Measurements from ENCODE around the gene SEC31B. TPM values are rescaled to one million over a fixed set of nuclear protein-coding genes. Genes with fewer than 3 reads are reported as not detected.

Gene SEC31B
- total and polyA plus RNA-seq, 11 donors = 1.9 to 11.5 (median 7.0) TPM

DNA sequence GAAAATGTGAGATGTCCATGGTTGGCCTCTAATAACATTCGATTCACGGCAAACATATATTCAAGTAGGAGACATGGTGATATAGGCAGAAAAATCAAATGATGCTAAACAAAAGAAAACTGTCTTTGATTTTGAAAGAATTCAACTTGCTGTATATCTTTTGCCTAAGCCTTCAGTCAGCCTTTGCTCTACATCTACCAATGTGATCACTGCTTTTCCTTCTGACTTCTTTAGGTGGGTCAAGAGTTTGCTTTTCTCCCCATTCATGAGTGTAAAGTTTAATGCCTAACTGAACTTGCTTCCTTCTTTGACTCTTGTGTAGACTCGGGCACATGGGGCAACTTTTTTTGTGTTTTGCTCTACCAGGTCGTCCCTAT, 15.7 kb upstream of the SEC31B start:
- peaks cover 3 to 32% (median 25%) of the 10 kb centered on the region in 12 donors for H3K4me1 ChIP-seq
- DNase-seq (no peak), ATAC-seq (peak in 2 of 4 donors; percentile 2 to 5)
- WGBS, 4 donors = 49 to 50% (median 49%) methylated on average over 4 of the region's 4 CpGs
- no peaks in the 10 kb centered on the region for H3K9me3 ChIP-seq
- H3K4me3 ChIP-seq = peak overlapping the region; percentile 45 to 92 (median 74)
- TF ChIP-seq POLR2A (IDR thresholded peaks at IDR 0.05) = no peak
- TF ChIP-seq, protein P1, sequence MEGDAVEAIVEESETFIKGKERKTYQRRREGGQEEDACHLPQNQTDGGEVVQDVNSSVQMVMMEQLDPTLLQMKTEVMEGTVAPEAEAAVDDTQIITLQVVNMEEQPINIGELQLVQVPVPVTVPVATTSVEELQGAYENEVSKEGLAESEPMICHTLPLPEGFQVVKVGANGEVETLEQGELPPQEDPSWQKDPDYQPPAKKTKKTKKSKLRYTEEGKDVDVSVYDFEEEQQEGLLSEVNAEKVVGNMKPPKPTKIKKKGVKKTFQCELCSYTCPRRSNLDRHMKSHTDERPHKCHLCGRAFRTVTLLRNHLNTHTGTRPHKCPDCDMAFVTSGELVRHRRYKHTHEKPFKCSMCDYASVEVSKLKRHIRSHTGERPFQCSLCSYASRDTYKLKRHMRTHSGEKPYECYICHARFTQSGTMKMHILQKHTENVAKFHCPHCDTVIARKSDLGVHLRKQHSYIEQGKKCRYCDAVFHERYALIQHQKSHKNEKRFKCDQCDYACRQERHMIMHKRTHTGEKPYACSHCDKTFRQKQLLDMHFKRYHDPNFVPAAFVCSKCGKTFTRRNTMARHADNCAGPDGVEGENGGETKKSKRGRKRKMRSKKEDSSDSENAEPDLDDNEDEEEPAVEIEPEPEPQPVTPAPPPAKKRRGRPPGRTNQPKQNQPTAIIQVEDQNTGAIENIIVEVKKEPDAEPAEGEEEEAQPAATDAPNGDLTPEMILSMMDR (IDR thresholded peaks at IDR 0.05) = no peak
- peaks cover 0 to 32% (median 26%) of the 10 kb centered on the region in 9 donors for H3K36me3 ChIP-seq
- peak overlapping the region in 11 of 12 donors; percentile 14 to 85 (median 69) for H3K27ac ChIP-seq
- no peaks in the 10 kb centered on the region for H3K27me3 ChIP-seq
- intact Hi-C loops (cut with DNase I) = no loop called here

DNA sequence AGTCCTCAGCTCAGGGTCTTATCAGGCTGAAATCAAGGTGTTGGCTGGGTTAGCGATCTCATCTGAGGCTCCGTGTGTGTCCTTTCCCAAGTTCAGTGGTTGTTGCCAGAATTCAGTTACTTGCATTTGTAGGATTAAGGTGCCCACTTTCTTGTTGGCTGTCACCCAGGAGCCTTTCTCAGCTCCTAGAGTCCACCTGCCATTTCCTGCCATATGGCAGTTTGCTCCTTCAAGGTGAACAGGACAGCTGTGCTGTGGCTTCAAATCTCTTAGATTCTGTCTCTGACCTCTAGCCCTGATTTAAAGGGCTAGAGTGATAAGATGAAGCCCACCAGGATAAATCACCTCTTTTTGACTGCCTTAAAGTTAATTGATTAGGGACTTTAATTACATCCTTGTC, 15.1 kb upstream of the SEC31B start:
- TF ChIP-seq, protein P1 (IDR thresholded peaks at IDR 0.05) = no peak
- no peak for TF ChIP-seq POLR2A (IDR thresholded peaks at IDR 0.05)
- intact Hi-C loops (cut with DNase I) = no loop called here
- Histone ChIP-seq H3K9me3 (no peaks in the 10 kb centered on the region), H3K4me3 (no peak overlapping the region), H3K27me3 (no peaks in the 10 kb centered on the region), H3K4me1 (peaks cover 3 to 36% (median 30%) of the 10 kb centered on the region in 12 donors), H3K27ac (peak overlapping the region in 2 of 12 donors; percentile 53 to 85), H3K36me3 (peaks cover 0 to 26% (median 20%) of the 10 kb centered on the region in 9 donors)
- no peak for DNase-seq
- WGBS, 4 donors = 77 to 89% (median 79%) methylated on average over 2 of the region's 2 CpGs
- no peak for ATAC-seq

DNA sequence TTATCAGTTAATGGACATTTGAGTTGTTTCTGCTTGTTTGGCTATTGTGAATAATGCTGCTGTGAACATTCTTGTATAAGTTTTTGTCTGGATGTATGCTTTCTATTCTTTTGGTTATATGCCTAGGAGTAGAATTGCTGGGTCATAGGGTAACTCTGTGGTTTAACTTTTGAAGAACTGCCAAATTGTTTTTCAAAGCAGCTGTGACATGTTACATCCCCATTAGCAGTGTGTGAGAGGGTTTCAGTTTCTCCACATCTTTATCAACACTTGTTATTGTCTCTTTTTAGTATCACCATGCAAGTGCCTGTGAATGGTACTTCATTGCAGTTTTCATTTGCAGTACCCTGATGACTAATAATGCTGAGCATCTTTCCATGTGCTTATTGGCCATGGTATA, 12.1 kb upstream of the SEC31B start:
- no peak overlapping the region for H3K27ac ChIP-seq

DNA sequence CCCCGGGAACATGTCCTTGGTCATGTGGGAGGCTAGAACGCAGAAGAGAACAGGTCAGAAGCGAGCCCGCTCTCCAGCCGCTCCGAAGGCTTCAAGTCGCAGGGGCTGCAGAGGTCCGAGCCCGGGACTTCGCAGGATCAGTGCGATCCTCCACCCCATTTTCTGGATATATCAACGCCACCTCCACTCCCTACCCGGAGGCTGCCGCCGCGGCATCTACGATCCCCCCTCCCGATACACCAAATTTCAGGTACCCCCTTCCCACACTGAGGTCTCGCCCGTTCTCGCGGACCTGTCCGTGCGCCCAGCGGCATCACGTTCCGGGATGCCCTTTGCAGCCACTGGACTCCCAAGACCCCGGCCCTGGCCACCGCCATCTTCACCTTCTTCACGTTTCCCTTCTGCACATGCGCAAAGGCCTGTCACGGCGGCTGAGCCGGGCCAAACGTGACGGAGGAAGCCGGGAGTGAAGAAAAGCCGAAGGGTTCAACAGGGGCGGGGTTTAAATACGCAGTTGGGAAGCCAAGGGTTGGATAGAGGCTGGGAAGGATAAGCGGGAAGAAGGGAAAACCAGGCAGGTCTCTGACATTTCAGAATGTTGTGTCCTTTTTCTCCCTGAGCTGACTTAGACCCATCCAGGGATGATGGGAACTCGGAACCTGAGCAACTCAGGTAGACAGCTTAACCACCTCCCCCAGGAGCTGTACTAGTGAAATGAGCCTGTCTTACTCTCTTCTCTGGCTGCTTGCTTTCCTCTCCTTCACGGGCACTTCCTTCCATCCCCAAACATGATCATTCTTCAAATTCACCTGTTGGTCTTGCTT, 10.0 kb upstream of the SEC31B start, which contains the start of gene NDUFB8:
NDUFB8 (minus strand) TSS at position 397 of the 824 bp plus-strand sequence; CDS start at position 377, 20 bp downstream.
- Histone ChIP-seq H3K36me3 (peaks cover 0 to 38% (median 32%) of the 10 kb centered on the region in 9 donors), H3K4me1 (peaks cover 0 to 32% (median 20%) of the 10 kb centered on the region in 12 donors), H3K4me3 (peak within 1 kb of the TSS; percentile 66 to 97 (median 92)), H3K9me3 (no peaks in the 10 kb centered on the region), H3K27ac (peak within 1 kb of the TSS; percentile 66 to 95 (median 90)), H3K27me3 (no peaks in the 10 kb centered on the region)
- TF ChIP-seq, protein P1 (IDR thresholded peaks at IDR 0.05) = no peak
- TF ChIP-seq POLR2A (IDR thresholded peaks at IDR 0.05) = peak in 1 of 2 donors; percentile 48
- WGBS, 4 donors = 1 to 2% (median 1%) methylated on average over 32 to 43 of the region's 43 CpGs
- ATAC-seq = peak; percentile 93 to 95 (median 94)
- intact Hi-C loops (cut with DNase I) = no loop called here
- DNase-seq = peak; percentile 91 to 94 (median 94)

More for the DNA sequence above, 12.1 kb upstream of the SEC31B start:
- no peaks in the 10 kb centered on the region for H3K9me3 ChIP-seq
- no peak for DNase-seq
- no peak for TF ChIP-seq POLR2A (IDR thresholded peaks at IDR 0.05)
- TF ChIP-seq, protein P1 (IDR thresholded peaks at IDR 0.05) = no peak
- H3K36me3 ChIP-seq = peaks cover 0 to 19% (median 14%) of the 10 kb centered on the region in 9 donors
- H3K4me1 ChIP-seq = peaks cover 3 to 48% (median 33%) of the 10 kb centered on the region in 12 donors
- H3K4me3 ChIP-seq = no peak overlapping the region
- intact Hi-C loops (cut with DNase I) = no loop called here
- no peak for ATAC-seq
- no peaks in the 10 kb centered on the region for H3K27me3 ChIP-seq
